ENCODE measurements around the gene MLYCD.

Gene MLYCD

GRCh38 chr16:83899978-83900377 is 1.1 kb downstream of the MLYCD start:
- ChIA-PET CTCF (interaction anchor here (1.1 to 1.6 kb wide), 2 partner anchors 27 to 34 kb away, joined by 3 to 6 read pairs; no protein-coding TSS in a partner anchor), POLR2A (no interaction called here)
- Histone ChIP-seq H3K27ac (ENCODE audit: extremely low read depth, low read depth, low read length) (no peak overlapping the region), H3K4me3 (ENCODE audit: low read depth, low read length) (peak overlapping the region; percentile 54), H3K36me3 (ENCODE audit: control insufficient read depth in 2 of 2, insufficient read depth in 1 of 2, low read length in 2 of 2) (no peaks in the 10 kb centered on the region), H3K4me1 (ENCODE audit: control insufficient read depth, insufficient read depth, low read length) (no peaks in the 10 kb centered on the region; the same call in 1 of the 2 replicates), H3K9me3 (ENCODE audit: control insufficient read depth, insufficient read depth, low read depth, low read length) (no peaks in the 10 kb centered on the region)
- TF ChIP-seq SALL2 (tag by site-specific recombination; IDR thresholded peaks at IDR 0.05; ENCODE audit: borderline replicate concordance): no peak
- peak; percentile 13; the same call in 1 of the 2 replicates for TF ChIP-seq ZNF335 (tag by site-specific recombination; conservative IDR thresholded peaks at IDR 0.05)

- H3K27ac ChIP-seq (ENCODE audit: extremely low read depth, low read depth, low read length): no peak overlapping the region
- H3K9me3 ChIP-seq (ENCODE audit: control insufficient read depth, insufficient read depth, low read depth, low read length): no peaks in the 10 kb centered on the region
- H3K4me3 ChIP-seq (ENCODE audit: low read depth, low read length): no peak overlapping the region
- CTCF ChIA-PET: interaction anchor here (0.7 to 1.6 kb wide), 4 partner anchors 26 to 584 kb away, joined by 3 to 6 read pairs (median 3); no protein-coding TSS in a partner anchor
- POLR2A ChIA-PET: no interaction called here
- TF ChIP-seq ZNF660 (tag by site-specific recombination; IDR thresholded peaks at IDR 0.05) (0 out of 2 replicates have a peak, but pooled peaks have one; percentile 25), ZFHX2 (tag by site-specific recombination; conservative IDR thresholded peaks at IDR 0.05) (no peak)
- H3K4me1 ChIP-seq (ENCODE audit: control insufficient read depth, insufficient read depth, low read length): no peaks in the 10 kb centered on the region; the same call in 1 of the 2 replicates
- no peaks in the 10 kb centered on the region for H3K36me3 ChIP-seq (ENCODE audit: control insufficient read depth in 2 of 2, insufficient read depth in 1 of 2, low read length in 2 of 2)
Measured at GRCh38 chr16:83900571-83900970, 1.7 kb downstream of the MLYCD start.

GRCh38 chr16:83901101-83901500 is 2.2 kb downstream of the MLYCD start:
- ChIA-PET CTCF (interaction anchor here (0.7 to 1.1 kb wide), 5 partner anchors 14 to 583 kb away, joined by 3 to 5 read pairs (median 3); no protein-coding TSS in a partner anchor), POLR2A (no interaction called here)
- no peaks in the 10 kb centered on the region for H3K36me3 ChIP-seq (ENCODE audit: control insufficient read depth in 2 of 2, insufficient read depth in 1 of 2, low read length in 2 of 2)
- TF ChIP-seq ZNF596 (tag by site-specific recombination; IDR thresholded peaks at IDR 0.05): no peak
- TF ChIP-seq ZNF324 (tag by site-specific recombination; IDR thresholded peaks at IDR 0.05): no peak
- no peak for TF ChIP-seq ZNF19 (tag by site-specific recombination; IDR thresholded peaks at IDR 0.05; ENCODE audit: low read depth)
- no peak for TF ChIP-seq MEIS1 (CRISPR knock-in tag; IDR thresholded peaks at IDR 0.05; ENCODE audit: borderline replicate concordance)
- no peak for TF ChIP-seq ZNF239 (tag by site-specific recombination; IDR thresholded peaks at IDR 0.05)
- no peak for TF ChIP-seq ZNF350 (tag by site-specific recombination; IDR thresholded peaks at IDR 0.05)
- TF ChIP-seq HOXA7 (CRISPR knock-in tag; IDR thresholded peaks at IDR 0.05; ENCODE audit: borderline replicate concordance): no peak
- TF ChIP-seq, protein P1, sequence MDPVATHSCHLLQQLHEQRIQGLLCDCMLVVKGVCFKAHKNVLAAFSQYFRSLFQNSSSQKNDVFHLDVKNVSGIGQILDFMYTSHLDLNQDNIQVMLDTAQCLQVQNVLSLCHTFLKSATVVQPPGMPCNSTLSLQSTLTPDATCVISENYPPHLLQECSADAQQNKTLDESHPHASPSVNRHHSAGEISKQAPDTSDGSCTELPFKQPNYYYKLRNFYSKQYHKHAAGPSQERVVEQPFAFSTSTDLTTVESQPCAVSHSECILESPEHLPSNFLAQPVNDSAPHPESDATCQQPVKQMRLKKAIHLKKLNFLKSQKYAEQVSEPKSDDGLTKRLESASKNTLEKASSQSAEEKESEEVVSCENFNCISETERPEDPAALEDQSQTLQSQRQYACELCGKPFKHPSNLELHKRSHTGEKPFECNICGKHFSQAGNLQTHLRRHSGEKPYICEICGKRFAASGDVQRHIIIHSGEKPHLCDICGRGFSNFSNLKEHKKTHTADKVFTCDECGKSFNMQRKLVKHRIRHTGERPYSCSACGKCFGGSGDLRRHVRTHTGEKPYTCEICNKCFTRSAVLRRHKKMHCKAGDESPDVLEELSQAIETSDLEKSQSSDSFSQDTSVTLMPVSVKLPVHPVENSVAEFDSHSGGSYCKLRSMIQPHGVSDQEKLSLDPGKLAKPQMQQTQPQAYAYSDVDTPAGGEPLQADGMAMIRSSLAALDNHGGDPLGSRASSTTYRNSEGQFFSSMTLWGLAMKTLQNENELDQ (tag by site-specific recombination; IDR thresholded peaks at IDR 0.05; ENCODE audit: low read depth): no peak
- TF ChIP-seq GLIS1 (tag by site-specific recombination; IDR thresholded peaks at IDR 0.05): no peak
- no peaks in the 10 kb centered on the region for H3K9me3 ChIP-seq (ENCODE audit: control insufficient read depth, insufficient read depth, low read depth, low read length)
- no peak overlapping the region for H3K27ac ChIP-seq (ENCODE audit: extremely low read depth, low read depth, low read length)
- no peaks in the 10 kb centered on the region; the same call in 1 of the 2 replicates for H3K4me1 ChIP-seq (ENCODE audit: control insufficient read depth, insufficient read depth, low read length)
- no peak overlapping the region for H3K4me3 ChIP-seq (ENCODE audit: low read depth, low read length)

DNA sequence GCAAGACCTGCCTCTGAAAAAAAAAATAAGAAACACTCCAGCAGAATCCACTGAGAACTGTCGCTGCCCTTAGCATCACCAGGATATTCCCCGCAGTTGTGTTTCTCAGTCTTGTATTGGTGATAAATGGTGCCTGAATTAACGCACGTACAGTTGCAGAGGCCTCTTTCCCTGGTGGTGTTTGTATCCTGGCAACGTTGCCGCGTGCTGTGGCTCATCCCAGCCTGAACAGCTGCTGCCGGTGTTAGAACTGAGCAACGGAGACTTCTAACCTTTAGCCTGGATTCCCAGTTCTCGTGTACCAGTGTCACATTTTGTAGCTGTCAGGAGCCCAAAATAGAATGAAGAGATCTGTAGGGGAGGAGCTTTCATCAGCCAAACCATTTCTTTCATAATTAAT is 4.8 kb downstream of the MLYCD start:
- CTCF ChIA-PET: interaction anchor here (0.6 kb wide), 1 partner anchor 802 kb away, joined by 3 read pairs; no protein-coding TSS in a partner anchor
- no peak for TF ChIP-seq ZNF514 (tag by site-specific recombination; IDR thresholded peaks at IDR 0.05)
- TF ChIP-seq ZNF398 (tag by site-specific recombination; IDR thresholded peaks at IDR 0.05): no peak
- TF ChIP-seq IKZF3 (tag by site-specific recombination; IDR thresholded peaks at IDR 0.05): no peak
- TF ChIP-seq ZNF157 (tag by site-specific recombination; IDR thresholded peaks at IDR 0.05): no peak
- TF ChIP-seq, protein P2, sequence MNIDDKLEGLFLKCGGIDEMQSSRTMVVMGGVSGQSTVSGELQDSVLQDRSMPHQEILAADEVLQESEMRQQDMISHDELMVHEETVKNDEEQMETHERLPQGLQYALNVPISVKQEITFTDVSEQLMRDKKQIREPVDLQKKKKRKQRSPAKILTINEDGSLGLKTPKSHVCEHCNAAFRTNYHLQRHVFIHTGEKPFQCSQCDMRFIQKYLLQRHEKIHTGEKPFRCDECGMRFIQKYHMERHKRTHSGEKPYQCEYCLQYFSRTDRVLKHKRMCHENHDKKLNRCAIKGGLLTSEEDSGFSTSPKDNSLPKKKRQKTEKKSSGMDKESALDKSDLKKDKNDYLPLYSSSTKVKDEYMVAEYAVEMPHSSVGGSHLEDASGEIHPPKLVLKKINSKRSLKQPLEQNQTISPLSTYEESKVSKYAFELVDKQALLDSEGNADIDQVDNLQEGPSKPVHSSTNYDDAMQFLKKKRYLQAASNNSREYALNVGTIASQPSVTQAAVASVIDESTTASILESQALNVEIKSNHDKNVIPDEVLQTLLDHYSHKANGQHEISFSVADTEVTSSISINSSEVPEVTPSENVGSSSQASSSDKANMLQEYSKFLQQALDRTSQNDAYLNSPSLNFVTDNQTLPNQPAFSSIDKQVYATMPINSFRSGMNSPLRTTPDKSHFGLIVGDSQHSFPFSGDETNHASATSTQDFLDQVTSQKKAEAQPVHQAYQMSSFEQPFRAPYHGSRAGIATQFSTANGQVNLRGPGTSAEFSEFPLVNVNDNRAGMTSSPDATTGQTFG (tag by site-specific recombination; IDR thresholded peaks at IDR 0.05; ENCODE audit: borderline replicate concordance): no peak
- no peak for TF ChIP-seq EGR2 (tag by site-specific recombination; IDR thresholded peaks at IDR 0.05; ENCODE audit: low read depth)
- TF ChIP-seq BCL11B (tag by site-specific recombination; IDR thresholded peaks at IDR 0.05; ENCODE audit: low read depth): no peak
- TF ChIP-seq SALL2 (tag by site-specific recombination; IDR thresholded peaks at IDR 0.05; ENCODE audit: borderline replicate concordance): no peak
- no peak for TF ChIP-seq YY2 (tag by site-specific recombination; IDR thresholded peaks at IDR 0.05)

More for the DNA sequence above, 4.8 kb downstream of the MLYCD start:
- POLR2A ChIA-PET: interaction anchor here (0.5 kb wide), 1 partner anchor 298 kb away, joined by 3 read pairs; no protein-coding TSS in a partner anchor
- Histone ChIP-seq H3K36me3 (ENCODE audit: control insufficient read depth in 2 of 2, insufficient read depth in 1 of 2, low read length in 2 of 2) (peaks cover 0 to 16% of the 10 kb centered on the region in 2 experiments; a peak in 1 of 3 replicates), H3K27ac (ENCODE audit: extremely low read depth, low read depth, low read length) (no peak overlapping the region), H3K4me3 (ENCODE audit: low read depth, low read length) (no peak overlapping the region), H3K4me1 (ENCODE audit: control insufficient read depth, insufficient read depth, low read length) (no peaks in the 10 kb centered on the region; the same call in 1 of the 2 replicates), H3K9me3 (ENCODE audit: control insufficient read depth, insufficient read depth, low read depth, low read length) (no peaks in the 10 kb centered on the region)

Data from HEK293 (cell line).